ENCODE measurements around the gene ECM2.

The ECM2 gene

GRCh38 chr9:92503156-92503555, 32.6 kb downstream of the ECM2 start:
- no peak overlapping the region for H3K4me3 ChIP-seq (ENCODE audit: low read length)
- DNase-seq (ENCODE audit: low read depth), result no peak
- no peak for TF ChIP-seq CTCF (IDR thresholded peaks at IDR 0.05; ENCODE audit: insufficient read depth, low read depth, low read length, missing control alignments)

GRCh38 chr9:92501671-92502393, 34.0 kb downstream of the ECM2 start:
- peak; percentile 58 for TF ChIP-seq CTCF (IDR thresholded peaks at IDR 0.05; ENCODE audit: insufficient read depth, low read depth, low read length, missing control alignments)
- DNase-seq (ENCODE audit: low read depth), result peak; percentile 62
- no peak overlapping the region for H3K4me3 ChIP-seq (ENCODE audit: low read length)

GRCh38 chr9:92500725-92501124, 35.1 kb downstream of the ECM2 start:
- no peak overlapping the region for H3K4me3 ChIP-seq (ENCODE audit: low read length)
- no peak for TF ChIP-seq CTCF (IDR thresholded peaks at IDR 0.05; ENCODE audit: insufficient read depth, low read depth, low read length, missing control alignments)
- no peak for DNase-seq (ENCODE audit: low read depth)

- H3K4me3 ChIP-seq (ENCODE audit: low read length), result no peak overlapping the region
- no peak for DNase-seq (ENCODE audit: low read depth)
- TF ChIP-seq CTCF (IDR thresholded peaks at IDR 0.05; ENCODE audit: insufficient read depth, low read depth, low read length, missing control alignments), result no peak
Observed at GRCh38 chr9:92499701-92500100, 36.1 kb downstream of the ECM2 start.

GRCh38 chr9:92496396-92497176, 39.2 kb downstream of the ECM2 start:
- DNase-seq (ENCODE audit: low read depth), result no peak
- no peak overlapping the region for H3K4me3 ChIP-seq (ENCODE audit: low read length)

GRCh38 chr9:92494856-92495255, 40.9 kb downstream of the ECM2 start:
- TF ChIP-seq CTCF (IDR thresholded peaks at IDR 0.05; ENCODE audit: insufficient read depth, low read depth, low read length, missing control alignments), result no peak
- no peak overlapping the region for H3K4me3 ChIP-seq (ENCODE audit: low read length)
- no peak for DNase-seq (ENCODE audit: low read depth)

More at GRCh38 chr9:92496396-92497176, 39.2 kb downstream of the ECM2 start:
- no peak for TF ChIP-seq CTCF (IDR thresholded peaks at IDR 0.05; ENCODE audit: insufficient read depth, low read depth, low read length, missing control alignments)
